ENCODE data around the gene MSH2.
A peak's percentile ranks its signal among the peaks of the same experiment; 100 is the strongest.
"Not testable (repeated sequence)": the region's sequence is repeated elsewhere in the genome, so short reads cannot be mapped to it uniquely, and the experiment has no call there.

Gene MSH2

DNA sequence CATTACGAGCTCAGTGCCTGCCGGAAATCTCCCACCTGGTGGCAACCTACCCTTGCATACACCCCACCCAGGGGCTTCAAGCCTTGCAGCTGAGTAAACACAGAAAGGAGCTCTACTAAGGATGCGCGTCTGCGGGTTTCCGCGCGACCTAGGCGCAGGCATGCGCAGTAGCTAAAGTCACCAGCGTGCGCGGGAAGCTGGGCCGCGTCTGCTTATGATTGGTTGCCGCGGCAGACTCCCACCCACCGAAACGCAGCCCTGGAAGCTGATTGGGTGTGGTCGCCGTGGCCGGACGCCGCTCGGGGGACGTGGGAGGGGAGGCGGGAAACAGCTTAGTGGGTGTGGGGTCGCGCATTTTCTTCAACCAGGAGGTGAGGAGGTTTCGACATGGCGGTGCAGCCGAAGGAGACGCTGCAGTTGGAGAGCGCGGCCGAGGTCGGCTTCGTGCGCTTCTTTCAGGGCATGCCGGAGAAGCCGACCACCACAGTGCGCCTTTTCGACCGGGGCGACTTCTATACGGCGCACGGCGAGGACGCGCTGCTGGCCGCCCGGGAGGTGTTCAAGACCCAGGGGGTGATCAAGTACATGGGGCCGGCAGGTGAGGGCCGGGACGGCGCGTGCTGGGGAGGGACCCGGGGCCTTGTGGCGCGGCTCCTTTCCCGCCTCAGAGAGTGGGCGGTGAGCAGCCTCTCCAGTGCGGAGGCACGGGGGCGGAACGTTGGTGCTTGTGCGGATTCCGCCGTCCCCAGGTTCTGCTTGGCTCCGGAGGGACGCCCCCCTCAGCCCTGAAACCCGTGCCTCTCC, at the start of gene MSH2:
MSH2 (plus strand) TSS at position 352 of the 804 bp plus-strand sequence; CDS start at position 388, 36 bp downstream.
- peak; percentile 82 for DNase-seq

DNA sequence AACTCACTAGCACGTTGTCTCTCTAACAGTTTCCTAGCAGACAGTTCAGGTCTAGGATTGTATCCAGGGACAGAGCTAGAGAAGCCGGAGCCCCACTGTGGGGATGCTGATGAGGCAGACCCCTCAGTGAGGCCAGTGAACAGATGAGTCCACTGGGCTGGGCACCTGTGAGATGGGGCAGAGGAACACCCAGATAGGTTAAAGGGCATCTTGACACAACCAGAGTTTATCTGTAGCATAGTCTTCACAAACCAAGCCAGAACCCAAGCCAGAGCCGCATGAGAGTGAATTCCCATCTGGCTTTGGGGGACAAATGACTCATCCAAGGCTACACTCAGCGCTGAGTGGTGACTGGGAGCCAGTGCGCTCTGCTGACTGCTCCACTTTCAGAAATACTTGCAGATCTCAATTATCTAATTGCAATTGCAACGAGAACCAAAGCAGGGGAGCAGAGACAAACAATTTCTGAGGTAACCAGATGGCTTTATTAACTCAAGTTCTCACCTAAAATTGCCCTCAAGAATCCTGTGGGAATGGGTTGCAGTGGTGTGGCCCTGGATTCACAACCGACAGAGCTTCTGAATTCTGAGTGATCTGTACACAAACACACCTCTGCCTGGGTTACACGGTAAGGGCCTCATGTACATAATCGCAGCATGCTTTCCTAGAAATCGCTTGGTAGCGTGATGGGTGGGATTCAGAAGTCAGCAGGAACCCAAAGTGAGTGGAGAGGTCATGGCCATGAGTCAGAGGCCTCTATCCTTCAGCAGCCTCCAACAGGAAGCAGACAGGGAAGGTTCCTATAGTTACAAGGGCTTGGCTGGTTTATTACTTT, 48.7 kb upstream of the MSH2 start:
- no peak for DNase-seq

DNA sequence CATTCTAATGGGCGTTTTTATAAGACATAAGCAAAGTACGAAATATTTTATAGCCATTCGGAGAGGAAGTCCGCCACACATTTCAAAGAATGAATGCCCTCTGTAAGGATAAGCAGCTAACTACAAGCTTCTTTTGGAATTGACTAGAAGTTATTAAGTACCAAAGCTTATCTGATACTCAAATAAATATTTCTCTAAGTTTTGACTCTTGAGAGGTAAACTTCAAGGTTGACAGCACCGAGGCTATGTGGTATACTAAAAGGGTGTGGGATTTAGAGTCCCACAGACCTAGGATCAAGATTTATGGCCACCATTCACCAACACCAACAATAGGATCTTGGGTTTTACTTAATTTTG, 48.1 kb upstream of the MSH2 start:
- DNase-seq = no peak

DNA sequence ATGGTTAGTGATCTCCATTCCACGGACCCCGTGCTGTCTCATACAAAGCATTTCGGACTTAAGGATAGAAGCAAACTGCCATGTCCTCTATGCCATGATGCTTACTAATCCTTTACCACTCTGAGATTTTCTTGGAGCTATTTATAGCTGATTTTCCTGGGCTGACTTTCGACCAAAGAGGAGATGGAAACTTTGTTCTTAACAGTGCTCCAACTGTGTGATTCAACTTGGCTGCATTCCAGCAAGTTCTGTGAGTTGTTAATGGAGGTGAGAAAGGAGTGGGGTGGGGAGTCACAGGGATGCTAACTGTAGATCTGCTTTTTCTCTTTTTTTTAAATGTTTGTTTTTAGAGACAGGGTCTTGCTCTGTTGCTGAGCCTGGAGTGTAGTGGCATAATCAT, 45.5 kb upstream of the MSH2 start:
- DNase-seq = no peak

DNA sequence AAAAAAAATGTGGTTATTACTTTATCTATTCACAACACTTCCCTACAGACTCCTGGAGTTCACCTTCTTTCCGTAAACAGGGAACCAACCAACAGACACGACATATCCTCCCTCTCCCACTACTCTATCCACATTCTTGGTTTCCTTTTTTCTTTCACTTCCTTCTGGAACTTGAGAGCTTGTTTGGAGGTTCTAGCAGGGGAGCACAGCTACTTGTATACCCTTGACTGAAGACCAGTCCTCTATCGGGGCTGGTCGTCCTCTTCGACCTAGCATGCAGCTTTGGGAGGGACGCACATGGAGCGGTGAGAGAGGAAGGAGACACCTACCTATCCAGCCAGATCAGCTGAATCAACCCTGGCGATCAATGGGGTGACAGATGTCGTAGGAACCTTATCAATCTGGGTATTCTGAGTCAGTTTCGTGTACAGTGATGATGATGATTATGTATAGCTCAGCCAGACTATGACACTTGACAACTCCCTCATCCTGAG, 43.5 kb upstream of the MSH2 start:
- DNase-seq = no peak

DNA sequence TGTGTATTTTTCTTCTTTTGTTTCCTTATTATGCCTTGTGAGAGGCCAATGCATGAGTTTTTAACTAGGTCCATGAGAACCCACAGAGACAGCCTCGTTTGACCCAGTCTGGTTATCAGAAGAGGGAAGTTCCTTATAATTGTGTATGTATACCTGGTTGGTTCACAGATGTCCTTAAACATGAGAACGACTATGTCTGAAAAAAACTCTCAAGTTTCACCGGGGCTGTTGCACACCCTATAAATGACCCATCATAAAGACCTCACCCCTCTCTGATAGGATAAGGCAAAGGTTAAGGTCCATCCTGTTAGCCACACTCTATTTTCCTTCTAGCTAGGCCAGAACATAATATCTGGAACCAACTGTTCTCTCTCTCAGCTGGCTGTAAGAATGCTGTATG, 42.7 kb upstream of the MSH2 start:
- no peak for DNase-seq

DNA sequence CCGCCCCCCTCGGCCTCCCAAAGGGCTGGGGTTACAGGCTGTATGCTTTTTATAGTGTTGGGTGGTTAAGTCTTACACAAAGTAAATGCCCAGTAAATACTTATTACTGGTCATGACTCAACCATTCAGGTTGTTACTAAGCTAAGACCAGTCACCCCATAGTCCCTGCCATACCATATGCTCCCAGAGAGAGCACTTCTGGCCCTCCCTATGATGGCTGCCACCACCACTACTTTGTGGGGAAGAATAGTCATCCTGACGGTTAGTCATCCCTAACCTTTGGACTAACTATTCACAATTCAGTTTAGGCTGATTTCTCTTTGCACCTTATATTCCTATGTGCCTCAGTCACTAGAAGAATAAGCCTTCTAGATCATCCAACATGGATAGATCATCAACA, 42.0 kb upstream of the MSH2 start:
- DNase-seq = no peak

DNA sequence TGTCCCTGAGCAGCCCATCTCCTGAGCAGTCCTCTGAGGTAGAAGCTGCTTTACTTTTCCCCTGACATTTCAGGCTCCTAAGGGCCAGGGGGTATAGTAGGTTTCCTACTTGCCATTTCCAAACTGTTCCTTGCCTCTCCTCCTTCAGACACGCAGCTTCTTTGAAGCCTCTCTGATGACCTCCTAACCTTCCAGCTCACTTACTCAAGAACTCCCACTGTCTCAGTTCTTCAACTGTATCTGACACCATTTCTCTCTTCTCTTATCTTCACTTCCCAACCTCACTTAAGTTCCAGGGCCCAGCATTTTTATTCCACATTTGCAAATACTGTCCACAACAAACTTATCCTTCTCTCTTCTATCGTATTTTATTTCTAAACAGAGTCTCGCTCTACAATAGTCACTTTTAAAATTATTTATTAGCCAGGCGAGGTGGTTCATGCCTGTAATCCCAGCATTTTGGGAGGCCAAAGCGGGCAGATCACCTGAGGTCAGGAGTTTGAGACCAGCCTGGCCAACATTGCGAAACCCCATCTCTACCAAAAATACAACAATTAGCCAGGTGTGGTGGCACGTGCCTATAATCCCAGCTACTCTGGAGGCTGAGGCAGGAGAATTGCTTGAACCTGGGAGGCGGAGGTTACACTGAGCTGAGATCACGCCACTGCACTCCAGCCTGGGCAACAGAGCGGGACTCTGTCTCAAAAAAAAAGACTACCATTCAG, 41.3 kb upstream of the MSH2 start:
- not testable (repeated sequence) for DNase-seq

DNA sequence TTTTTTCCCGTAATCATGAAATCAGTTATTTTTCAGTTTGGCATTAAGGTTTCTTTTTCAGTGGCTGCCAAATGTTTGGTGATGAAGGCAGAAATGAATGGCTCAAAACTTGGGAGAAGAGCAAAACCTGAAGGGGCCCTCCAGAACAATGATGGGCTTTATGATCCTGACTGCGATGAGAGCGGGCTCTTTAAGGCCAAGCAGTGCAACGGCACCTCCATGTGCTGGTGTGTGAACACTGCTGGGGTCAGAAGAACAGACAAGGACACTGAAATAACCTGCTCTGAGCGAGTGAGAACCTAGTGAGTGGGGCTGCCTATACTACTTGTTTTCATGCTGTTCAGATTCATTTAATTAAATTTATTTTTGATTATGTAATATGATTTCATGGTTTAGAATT, 29.2 kb upstream of the MSH2 start:
- no peak for DNase-seq

DNA sequence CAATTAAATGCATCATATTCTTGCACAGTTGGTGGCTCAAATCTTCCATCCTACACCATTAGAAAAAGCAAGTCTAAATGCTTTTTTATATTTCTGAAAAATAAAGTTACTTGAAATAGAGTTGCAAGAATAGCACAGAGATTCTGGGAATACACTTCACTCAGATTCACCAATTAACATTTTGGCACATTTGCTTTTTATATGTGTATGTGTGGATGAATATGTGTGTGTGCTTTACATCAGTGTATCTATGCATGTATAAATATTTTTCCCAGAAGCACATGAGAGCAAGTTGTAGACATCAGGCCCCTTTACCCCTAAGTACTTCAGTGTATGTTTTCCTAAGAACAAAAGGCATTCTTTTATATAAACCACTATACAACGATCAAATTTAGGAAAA, 27.6 kb upstream of the MSH2 start:
- DNase-seq = no peak

DNA sequence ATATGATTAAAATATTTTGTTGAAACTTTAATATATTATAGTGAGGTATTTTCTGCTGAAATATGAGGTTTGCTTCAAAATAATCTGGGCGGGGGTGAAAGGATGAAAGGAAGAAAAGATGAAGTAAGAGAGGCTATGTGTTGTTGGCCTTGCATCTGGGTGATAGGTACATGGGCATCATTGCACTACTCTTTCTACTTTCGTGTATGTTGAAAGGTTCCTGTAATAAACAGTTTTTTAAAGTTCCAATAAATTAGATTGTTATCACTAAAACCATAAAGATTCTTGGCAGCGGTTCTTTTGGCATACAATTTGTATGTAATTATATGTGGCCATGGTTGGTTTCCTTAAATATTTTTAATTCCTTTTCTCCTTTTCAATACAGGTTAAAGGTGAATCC, 23.6 kb upstream of the MSH2 start:
- no peak for DNase-seq

DNA sequence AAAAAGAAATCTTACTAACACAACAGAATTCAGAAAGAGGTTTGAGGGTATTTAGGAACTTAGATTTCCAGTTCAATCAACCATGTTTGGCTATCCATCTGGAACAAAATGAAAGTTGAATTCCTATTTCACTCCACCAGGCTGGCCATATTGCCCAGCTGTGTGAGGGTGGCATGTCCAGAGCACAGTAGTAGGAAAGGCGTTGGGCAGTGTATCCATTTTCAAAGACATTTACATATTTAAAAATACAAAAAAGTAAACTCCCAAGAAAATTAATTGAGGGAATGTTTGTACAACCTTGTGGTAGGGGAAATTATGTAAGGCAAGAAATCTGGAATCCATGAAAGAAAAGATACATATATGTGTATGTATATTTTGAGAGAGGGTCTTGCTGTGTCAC, 21.5 kb upstream of the MSH2 start:
- DNase-seq = no peak

DNA sequence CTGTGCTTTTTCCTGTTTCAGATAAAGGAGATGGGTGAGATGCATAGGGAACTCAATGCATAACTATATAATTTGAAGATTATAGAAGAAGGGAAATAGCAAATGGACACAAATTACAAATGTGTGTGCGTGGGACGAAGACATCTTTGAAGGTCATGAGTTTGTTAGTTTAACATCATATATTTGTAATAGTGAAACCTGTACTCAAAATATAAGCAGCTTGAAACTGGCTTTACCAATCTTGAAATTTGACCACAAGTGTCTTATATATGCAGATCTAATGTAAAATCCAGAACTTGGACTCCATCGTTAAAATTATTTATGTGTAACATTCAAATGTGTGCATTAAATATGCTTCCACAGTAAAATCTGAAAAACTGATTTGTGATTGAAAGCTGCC, 16.4 kb upstream of the MSH2 start:
- DNase-seq = no peak

DNA sequence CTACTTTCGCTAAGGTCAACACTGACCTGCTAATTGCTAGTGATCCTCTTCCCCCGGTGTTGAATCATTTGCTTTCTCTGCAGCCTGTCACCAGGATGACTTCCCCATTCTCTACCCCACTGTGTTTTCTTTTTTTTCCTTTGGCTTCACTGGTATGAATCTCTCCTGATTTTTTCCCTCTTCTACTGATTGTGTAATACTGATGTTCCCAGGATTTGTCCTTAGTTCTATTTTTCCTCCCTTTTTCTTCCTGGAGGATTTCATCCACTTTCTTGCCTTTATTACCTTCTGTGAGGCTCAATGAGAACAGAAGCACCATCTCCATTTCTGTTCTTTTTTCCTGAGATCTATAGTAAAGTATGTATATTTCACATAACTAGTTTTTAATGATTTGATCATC, 14.1 kb upstream of the MSH2 start:
- DNase-seq = no peak

DNA sequence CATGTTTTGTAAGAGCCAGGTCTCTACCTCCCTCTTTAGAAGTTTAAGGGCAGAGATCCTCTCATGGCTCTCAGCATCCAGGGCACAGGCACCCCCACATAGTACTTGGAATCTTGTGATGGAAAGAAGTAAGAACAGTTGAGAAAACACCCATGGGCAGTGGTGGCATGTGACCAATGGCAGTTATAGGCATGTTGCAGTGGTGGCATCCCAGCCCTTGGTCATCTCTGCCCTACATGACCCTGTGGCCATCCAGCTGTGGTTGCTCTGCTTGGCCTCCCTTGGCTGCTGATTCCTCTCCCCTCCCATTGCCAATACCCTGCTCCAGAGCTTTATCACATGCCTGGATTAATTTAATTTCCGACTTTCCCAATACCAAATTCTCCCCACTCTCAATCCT, 13.3 kb upstream of the MSH2 start:
- no peak for DNase-seq

DNA sequence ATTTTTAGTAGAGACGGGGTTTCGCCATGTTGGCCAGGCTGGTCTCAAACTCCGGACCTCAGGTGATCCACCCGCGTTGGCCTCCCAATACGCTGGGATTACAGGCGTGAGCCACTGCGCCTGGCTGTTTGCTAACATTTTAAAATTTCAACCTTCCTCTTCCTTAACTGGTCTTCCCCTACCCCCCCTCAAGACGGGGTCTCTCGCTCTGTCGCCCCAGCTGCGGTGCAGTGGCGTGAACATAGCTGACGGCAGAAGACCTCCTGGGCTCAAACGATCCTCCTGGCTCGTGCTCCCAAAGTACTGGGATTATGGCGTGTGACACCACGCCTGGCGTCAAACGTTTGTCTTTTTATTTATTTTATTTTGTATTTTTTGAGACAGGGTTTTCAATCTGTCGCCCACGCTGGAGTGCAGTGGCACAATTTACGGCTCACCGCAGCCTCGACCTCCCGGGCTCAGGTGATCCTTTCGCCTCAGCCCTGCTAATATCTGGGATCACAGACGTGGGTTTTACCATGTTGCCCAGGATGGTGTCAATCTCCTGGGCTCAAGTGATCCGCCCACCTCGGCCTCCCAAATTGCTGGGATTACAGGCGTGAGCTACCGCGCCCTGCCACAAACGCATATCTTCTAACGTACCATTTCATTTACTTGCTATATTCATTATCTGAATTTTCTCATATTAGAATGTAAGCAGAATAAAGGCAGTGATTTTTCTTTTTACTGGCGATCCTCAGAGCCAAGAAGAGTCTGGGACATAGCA, 984 bp upstream of the MSH2 start:
- DNase-seq = no peak

DNA sequence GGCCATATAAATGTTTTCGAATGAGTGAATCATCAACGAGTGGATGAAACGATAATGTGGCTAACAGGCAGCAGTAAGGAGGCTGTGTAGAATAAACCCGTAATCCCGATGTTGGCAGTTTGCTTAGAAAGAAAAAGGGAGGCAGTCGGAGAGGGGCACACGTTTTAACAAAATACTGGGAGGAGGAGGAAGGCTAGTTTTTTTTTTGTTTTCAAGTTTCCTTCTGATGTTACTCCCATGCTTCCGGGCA, 476 bp upstream of the MSH2 start:
- DNase-seq = no peak

DNA sequence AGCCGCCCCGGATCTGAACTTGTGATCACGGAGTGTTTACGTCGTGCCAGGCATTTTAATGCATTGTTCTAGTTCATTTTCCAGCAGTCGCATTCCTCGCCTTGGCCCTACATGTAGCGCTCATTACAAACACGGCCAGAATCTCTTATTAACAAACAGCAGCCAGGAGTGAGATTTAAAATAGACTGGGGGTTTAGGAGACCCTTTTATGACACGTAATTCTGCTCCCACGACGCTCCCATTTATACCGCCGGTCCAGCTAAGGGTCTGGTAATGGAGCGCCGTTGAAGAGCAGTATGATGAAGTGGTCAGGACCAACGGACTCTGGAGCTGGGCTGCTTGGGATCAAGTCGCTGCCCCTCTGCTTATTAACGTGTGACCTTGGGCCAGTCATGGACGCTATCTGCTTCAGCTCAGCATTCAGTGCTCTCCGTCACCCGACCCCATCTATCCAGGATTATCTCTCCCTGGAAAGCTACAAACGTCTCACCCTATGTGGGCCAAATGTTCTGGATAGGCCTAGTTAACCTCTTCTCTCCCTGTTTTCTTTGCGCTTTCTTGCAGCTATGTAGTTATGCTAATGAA, 745 bp downstream of the MSH2 start:
- no peak for DNase-seq

DNA sequence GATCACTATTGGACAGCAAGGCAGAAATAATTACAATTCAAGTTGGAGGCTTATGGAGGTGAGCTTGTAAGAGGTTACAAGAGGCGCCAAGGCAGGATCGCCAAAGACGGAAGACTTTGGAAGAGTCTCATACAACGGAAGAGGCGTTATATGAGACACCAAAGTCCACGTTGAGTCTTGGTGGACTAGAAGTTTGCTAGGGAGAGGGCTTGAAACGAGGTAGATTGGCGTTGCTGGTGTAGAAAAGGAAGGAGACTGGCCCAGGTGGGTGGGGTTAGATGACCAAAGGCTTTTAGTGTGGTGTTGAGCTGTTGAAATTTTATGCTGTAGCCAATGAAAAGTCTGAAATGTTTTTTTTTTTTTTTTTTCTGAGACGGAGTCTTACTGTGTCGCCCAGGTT, 1.4 kb downstream of the MSH2 start:
- no peak for DNase-seq

DNA sequence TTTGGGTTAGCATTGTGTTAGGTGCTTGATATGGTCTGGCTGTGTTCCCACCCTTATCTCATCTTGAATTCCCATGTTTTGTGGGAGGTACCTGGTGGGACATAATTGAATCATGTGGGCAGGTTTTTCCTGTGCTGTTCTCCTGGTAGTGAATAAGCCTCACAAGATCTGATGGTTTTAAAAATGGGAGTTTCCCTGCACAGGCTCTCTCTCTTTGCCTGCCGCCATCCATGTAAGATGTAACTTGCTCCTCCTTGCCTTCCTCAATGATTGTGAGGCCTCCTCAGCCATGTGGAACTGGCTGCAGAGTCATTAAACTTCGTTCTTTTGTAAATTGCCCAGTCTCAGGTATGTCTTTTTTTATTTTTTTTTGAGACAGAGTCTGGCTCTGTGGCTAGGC, 2.8 kb downstream of the MSH2 start:
- no peak for DNase-seq

DNA sequence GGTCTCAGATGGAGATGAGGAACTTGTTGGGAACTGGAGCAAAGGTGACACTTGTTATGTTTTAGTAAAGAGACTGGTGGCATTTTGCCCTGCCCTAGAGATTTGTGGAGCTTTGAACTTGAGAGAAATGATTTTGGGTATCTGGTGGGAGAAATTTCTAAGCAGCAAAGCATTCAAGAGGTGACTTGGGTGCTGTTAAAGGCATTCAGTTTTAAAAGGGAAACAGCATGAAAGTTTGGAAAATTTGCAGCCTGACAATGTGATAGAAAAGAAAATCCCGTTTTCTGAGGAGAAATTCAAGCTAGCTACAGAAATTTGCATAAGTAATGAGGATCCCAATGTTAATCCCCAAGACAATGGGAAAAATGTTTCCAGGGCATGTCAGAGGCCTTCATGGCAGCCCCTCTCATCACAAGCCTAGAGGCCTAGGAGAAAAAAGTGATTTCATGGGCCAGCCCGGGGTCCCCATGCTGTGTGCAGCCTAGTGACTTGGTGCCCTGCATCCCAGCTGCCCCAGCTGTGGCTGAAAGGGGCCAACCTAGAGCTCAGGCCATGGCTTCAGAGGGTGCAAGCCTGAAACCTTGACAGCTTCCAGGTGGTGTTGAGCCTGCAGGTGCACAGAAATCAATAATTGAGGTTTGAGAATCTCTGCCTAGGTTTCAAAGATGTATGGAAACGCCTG, 3.8 kb downstream of the MSH2 start:
- not testable (repeated sequence) for DNase-seq

DNA sequence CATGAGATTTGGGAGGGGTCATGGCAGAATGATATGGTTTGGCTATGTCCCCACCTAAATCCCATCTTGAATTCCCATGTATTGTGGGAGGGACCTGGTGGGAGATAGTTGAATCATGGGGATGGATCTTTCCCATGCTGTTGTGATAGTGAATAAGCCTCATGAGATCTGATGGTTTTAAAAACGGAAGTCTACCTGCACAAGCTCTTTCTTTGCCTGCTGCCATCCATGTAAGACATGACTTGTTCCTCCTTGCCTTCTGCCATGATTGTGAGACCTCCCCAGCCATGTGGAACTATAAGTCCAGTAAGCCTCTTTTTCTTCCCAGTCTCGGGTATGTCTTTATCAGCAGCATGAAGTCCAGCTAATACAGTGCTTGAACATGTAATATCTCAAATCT, 5.0 kb downstream of the MSH2 start:
- not testable (repeated sequence) for DNase-seq
